AG04449 (cell line): Measurements from ENCODE around the gene RIPPLY2.
"Not testable (repeated sequence)": the region's sequence is repeated elsewhere in the genome, so short reads cannot be mapped to it uniquely, and the experiment has no call there.

Source experiments
- CTCF ChIA-PET: fragments of 350-600 bp; formaldehyde crosslinking; extraction: SDS; loops from one replicate; lab custom pipeline; 2021; ENCODE audit warnings: antibody characterized with exemption; lab: Yijun Ruan, JAX
- POLR2A ChIA-PET: fragments of 400-600, 350-600 bp; formaldehyde crosslinking; extraction: SDS; loops from one replicate; lab custom pipeline; 2020; ENCODE audit warnings: antibody characterized with exemption, inconsistent platforms; lab: Yijun Ruan, JAX
- DNase-seq: peaks from one replicate; pipeline ENCODE4 v3.0.0-alpha.2; 2010; ENCODE audit warnings: low read depth, low spot score
- H3K4me3 ChIP-seq: 2 replicates; pipeline ENCODE4 v1.5.1; 2011; ENCODE audit warnings: low read depth, mild to moderate bottlenecking, control low read depth, low read length
- TF ChIP-seq, protein P1 (sequence below): IDR thresholded peaks from one replicate; pipeline ENCODE4 v1.5.1; 2011; ENCODE audit warnings: mild to moderate bottlenecking, moderate library complexity, low read length, control low read depth, inconsistent platforms; ENCODE audit not compliant: insufficient read depth; ENCODE audit errors: missing control alignments

Gene RIPPLY2, protein sequence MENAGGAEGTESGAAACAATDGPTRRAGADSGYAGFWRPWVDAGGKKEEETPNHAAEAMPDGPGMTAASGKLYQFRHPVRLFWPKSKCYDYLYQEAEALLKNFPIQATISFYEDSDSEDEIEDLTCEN

DNA sequence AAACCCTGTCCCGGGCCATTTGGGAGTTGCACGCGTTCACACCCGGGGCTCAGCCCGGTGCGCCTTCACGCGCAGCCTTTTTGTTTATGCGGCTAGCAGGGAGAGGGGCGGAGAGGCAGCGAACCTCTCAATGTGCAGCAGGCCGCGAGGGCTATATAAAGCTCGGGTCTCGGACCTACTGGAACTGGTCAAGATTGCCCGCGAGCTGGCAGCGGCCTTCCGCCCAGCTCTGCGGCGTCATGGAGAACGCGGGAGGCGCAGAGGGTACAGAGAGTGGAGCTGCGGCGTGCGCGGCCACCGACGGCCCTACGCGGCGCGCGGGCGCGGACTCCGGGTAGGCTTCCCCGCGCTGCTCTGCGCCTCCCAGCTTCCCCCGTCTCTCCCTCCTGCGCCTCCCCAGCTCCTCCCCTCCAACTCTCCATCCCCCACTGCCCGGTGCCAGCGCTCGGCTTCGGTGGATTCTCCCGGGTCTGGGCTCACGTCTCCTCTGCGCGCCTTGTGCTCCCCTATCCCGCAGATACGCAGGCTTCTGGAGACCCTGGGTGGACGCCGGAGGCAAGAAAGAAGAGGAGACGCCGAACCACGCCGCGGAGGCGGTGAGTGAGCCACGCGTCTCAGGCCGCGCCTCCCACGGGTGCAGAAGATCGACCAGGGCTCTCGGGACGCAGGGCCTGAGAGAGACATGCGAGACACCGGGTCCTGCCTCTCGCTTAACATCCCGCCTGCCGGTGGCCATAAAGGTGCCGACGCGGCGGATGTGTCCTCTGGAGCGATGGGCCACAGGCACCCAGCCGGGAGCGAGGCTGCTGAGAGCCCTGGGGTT, at the start of gene RIPPLY2:
Gene RIPPLY2 (plus strand): TSS at position 183 of the 823 bp plus-strand sequence. CDS start 57 bp downstream, at position 240.
- peak within 1 kb of the TSS; percentile 58 for H3K4me3 ChIP-seq
- TF ChIP-seq, protein P1, sequence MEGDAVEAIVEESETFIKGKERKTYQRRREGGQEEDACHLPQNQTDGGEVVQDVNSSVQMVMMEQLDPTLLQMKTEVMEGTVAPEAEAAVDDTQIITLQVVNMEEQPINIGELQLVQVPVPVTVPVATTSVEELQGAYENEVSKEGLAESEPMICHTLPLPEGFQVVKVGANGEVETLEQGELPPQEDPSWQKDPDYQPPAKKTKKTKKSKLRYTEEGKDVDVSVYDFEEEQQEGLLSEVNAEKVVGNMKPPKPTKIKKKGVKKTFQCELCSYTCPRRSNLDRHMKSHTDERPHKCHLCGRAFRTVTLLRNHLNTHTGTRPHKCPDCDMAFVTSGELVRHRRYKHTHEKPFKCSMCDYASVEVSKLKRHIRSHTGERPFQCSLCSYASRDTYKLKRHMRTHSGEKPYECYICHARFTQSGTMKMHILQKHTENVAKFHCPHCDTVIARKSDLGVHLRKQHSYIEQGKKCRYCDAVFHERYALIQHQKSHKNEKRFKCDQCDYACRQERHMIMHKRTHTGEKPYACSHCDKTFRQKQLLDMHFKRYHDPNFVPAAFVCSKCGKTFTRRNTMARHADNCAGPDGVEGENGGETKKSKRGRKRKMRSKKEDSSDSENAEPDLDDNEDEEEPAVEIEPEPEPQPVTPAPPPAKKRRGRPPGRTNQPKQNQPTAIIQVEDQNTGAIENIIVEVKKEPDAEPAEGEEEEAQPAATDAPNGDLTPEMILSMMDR, result no peak
- CTCF ChIA-PET, result no interaction called here
- DNase-seq, result no peak
- POLR2A ChIA-PET, result no interaction called here

DNA sequence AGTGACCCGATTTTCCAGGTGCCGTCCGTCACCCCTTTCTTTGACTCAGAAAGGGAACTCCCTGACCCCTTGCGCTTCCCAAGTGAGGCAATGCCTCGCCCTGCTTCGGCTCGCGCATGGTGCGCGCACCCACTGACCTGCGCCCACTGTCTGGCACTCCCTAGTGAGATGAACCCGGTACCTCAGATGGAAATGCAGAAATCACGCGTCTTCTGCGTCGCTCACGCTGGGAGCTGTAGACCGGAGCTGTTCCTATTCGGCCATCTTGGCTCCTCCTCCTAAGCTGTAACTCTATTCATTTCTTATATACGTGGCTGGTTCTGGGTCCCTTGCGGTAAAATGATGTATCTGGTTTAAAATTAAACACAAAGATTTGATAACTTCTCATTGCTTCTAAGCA, 49.7 kb upstream of the RIPPLY2 start:
- H3K4me3 ChIP-seq, CTCF ChIA-PET, DNase-seq, POLR2A ChIA-PET: not testable (repeated sequence)

DNA sequence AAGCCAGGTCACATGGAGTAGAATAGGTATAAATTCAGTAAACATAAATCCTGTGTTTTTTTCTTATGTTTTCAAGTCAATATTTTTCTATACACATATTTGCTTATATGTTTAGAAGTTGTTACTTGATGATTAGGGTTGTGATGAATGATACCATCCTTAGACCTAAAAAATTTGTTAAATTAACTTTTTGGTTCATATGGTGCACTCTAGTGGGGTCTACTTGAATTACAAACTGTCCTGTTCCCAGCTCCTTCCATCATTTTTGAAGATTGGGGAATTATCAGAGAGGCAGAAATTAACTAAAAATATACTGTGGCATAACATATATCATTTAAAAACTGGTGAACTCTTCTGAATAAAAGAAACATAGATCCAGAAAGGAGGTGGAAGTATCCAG, 48.3 kb upstream of the RIPPLY2 start:
- DNase-seq, result no peak
- ChIA-PET CTCF (no interaction called here), POLR2A (no interaction called here)
- TF ChIP-seq, protein P1, result no peak
- H3K4me3 ChIP-seq, result no peak overlapping the region

DNA sequence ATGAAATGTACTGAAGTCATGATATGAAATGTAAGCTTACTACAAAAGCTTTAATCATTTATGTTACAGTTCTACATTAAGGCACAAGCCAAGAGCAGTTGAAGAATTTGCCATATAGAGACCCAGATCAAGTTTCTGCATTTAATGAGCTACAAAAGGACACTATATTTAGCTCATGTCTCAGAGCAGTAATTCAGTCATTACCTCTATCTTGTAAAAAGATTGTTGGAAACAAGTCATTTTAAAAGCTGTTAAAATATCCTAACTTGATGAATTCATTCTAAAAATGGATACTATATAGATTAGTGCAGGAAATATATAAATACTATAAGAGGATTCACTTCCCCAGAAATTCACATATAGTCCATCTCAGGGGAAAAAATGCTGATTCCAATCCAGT, 45.2 kb upstream of the RIPPLY2 start:
- no peak for DNase-seq
- TF ChIP-seq, protein P1, result no peak
- CTCF ChIA-PET, result no interaction called here
- no peak overlapping the region for H3K4me3 ChIP-seq
- POLR2A ChIA-PET, result no interaction called here

DNA sequence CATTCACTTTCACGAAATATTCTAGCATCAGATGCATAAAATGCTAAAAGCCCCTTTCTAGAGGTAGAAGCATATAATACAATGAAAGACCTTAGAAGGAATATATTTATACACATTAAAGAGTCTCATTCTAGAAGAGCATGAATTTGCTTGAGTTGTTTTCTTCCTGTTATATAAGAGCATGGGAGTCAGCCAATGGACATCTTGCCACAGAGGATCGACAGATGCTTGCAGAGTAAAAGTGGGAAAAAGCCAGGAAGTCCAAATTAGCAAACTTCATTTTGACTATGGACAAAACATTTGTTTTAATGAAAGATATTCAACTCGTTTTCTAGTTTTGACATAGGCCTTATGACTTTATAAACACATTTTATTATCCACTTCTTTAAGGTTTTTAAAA, 44.2 kb upstream of the RIPPLY2 start:
- TF ChIP-seq, protein P1, result no peak
- DNase-seq, result no peak
- ChIA-PET CTCF (no interaction called here), POLR2A (no interaction called here)
- no peak overlapping the region for H3K4me3 ChIP-seq

DNA sequence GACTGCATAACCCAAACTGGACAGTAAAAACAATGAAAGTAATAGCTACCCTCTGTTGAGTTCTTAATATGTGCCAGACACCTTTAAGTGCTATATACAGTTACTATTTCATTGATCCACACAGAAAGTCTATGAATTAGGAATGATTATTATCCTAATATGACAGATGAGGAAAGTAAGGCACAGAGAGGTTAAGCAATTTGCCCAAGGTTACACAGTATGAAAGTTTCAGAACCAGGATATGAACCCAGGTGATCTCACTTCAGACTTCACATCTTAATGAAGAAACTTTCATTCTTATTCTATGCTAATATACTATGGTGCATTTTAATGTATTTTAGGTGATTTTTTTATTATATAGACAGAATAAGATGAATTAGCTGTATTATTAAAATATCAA, 40.6 kb upstream of the RIPPLY2 start:
- no peak overlapping the region for H3K4me3 ChIP-seq
- ChIA-PET CTCF (no interaction called here), POLR2A (no interaction called here)
- no peak for DNase-seq
- TF ChIP-seq, protein P1, result no peak
